ENCODE results near the gene GPR34.
"Not testable (repeated sequence)": the region's sequence is repeated elsewhere in the genome, so short reads cannot be mapped to it uniquely, and the experiment has no call there.

The GPR34 gene, protein sequence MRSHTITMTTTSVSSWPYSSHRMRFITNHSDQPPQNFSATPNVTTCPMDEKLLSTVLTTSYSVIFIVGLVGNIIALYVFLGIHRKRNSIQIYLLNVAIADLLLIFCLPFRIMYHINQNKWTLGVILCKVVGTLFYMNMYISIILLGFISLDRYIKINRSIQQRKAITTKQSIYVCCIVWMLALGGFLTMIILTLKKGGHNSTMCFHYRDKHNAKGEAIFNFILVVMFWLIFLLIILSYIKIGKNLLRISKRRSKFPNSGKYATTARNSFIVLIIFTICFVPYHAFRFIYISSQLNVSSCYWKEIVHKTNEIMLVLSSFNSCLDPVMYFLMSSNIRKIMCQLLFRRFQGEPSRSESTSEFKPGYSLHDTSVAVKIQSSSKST

DNA sequence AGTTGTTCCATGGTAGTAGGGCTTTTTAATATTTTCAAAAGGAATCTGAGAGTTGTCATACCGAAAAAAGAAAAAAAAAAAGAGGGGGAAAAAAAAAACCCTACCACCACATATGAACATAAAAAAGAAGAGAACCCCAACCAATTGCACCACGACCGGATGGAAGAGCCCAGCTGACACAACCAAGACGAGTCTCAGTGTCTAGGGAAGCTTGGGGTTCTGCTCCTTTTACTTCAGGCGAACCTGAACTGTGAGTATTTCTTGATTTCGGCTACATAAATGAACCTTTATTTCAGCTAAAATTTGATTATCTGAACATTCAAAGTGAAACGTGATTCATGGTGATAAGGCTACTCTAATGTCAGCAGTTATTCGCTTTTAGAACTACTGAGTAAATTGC lies at the start of gene GPR34:
TSS of gene GPR34 (plus strand) at position 139 of the 400 bp plus-strand sequence. CDS start 6,661 bp downstream, outside the sequence.
- DNase-seq: no peak

DNA sequence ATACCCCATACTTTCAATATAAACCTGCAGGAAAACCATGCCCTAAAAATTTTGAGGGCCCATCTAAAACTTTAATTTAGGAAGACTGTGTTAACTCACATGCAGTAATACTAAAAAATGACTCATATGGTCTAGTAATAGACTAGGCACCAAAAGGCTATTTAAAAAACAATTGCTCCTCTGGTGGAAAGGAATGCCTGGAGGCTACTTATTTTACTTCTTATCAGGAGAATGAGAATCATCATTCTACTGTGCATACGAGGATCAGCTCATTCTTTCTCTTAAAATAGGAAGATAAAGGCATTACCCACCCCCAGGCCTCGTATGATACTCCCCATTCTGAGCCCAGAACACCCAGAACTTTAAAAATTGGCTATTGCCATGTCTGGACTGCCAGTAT lies 42.6 kb upstream of the GPR34 start:
- DNase-seq: not testable (repeated sequence)

DNA sequence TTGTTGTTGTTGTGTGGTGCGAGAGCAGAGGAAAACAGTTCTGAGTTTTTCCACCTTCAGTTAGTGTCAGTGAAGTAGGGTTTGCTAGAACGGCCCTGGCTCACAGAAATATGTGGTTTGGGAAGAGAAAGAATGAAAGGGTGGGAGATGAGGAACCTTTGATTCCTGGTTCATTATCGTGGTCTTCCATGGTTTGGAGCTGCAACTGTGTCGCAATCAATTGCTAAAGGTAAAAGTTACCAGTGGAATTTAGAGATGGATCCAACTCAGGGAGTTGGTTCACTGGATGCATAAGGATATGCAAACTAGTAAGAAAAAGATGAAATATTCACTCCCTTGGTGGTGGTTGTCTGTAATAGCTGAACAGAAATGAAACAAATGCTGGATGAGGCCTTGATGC lies 35.6 kb upstream of the GPR34 start:
- no peak for DNase-seq

DNA sequence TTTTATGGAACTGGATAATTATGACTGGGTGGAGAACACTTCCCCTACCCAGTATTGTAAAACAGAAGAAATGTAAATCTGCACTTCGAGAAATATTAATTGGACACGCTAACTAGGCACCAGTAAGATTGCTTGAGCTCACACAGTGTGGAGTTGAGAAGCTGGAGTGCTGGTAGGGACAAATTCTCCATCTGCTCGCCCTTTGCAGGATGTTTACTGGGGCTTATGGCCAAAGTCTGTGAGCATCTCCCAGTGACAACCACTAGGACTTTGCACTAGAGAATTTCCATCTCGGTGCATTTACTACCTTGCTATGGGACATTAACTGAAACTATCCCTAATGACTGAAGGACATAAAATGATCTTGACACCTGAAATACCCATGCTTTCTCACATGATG lies 33.7 kb upstream of the GPR34 start:
- DNase-seq: no peak

DNA sequence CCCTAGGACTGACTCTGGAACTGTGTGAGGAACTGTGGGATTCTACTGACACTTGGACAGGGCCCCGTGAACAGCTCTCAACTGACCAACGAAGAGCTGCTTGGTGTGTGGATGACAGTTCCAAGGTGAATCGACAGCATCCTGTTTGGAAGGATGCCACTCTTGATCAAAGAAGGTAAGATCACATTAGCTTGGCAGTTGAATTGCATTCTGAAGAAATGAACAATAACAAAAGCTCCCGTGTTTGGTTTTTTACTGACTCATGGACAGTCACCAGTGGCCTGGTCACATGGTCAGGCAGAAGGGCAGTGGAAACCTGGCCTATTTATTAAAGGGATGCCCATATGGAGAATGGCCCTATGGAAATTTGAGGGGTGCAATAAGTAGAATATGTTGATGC lies 33.1 kb upstream of the GPR34 start:
- no peak for DNase-seq

DNA sequence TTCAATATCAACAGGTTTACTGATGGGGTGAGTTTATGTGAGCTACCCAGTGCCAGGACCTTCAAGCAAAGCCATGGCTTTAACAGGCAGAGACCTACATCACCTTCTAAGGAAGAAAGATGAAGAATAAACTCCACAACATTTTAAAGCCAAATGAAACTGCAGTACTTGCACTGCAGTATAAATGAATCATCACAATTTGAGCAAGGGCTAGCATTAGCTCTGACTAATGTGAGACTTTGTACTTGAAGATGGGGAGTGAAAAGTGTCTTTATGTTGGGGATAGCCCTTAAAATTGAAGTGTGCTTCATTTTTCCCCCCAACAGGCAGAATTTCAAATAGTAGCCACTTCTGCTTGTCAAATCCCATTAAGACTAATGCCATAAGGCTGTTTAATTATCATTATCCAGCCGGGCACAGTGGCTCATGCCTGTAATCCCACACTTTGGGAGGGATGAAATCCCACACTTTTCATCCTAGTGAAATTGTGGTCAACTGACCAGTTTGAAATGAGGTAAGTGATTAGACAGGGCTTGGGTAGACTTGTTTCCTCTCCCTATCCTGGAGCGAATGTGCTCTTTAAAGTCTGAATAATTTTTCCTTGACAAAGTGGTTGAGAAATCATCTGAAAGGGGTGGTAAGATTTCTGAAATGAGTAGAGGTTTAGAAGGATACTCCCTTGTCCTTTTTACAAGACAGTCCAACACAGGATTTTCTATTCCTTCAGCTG lies 27.2 kb upstream of the GPR34 start:
- no peak for DNase-seq

DNA sequence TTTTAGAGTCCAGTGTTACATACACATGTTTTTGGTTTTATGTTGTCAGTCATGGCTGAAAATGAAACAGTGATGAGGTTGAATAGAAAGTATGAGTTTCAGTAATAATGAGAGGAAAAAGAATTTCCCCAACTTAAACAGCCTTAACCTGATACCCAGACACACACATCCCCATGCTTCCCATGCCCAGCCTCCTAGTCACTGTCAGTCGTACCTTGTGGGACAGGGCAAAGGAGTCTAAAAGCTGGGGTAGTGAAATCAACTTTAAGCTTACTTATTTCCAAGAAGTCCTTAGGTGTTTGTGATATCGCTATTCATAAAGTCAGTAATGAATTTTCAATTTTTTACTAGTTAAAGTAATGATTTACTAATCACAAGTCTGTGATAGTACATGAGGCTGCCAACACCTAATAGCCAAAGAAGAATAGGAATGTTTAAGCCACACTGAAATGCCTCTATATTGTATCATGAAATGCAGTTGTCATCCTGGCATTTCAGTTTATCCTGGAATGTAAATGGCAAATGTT lies 24.3 kb upstream of the GPR34 start:
- DNase-seq: no peak

DNA sequence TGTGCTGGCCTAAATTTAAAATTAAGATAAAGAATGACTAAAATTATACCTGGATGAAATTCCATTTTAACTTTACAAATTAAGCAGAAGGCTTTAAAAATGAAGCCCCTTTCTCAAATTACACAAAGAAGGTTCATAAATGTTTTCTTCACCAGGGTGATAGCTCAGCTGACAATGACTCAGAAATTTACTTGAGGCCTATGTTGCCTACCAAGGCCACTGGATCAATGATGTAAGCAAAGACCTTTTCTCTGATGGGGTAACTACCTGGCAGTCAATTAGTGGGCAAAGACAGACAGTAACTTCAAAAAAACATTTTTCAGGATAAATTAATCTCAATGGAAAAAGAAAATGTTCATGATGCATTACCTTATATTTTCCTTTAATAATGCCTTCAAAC lies 23.9 kb upstream of the GPR34 start:
- no peak for DNase-seq

DNA sequence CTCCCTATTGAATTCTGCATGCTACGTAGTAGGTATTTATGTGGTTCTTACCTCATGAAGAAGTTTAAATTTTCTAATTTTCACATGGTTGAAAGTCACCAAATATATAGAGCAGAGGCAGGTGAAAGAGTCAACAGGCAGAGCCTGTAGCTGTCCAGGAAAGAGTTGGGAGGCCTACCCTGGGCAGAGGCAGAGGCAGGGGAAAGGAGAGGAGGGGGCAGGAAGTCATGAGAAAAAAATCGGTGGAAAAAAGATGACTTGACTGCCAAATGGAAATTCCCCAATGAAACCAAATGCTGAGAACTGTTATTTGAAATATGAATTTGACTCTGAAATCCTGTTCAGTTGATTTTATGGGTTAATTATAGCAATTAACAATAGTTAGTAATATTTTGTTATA lies 23.1 kb upstream of the GPR34 start:
- DNase-seq: no peak

DNA sequence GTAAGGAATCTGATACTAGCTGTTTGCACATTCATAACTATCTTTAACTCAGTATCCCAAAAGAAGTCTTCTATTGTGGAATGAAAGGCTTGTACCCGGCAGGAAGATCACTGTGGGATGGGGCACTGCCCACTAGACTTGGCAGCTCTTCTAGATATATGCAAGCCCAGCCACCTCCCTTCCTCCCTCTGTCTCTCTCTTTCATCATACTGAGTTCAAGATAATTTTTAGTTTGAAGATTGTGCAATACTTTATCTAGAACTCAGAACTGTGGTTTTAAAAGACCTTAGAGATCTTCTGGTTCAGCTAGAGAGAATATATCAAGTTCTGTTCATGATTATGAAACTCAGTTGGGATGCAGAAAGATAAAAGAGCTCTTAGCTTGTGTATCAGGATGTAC lies 22.5 kb upstream of the GPR34 start:
- DNase-seq: no peak

DNA sequence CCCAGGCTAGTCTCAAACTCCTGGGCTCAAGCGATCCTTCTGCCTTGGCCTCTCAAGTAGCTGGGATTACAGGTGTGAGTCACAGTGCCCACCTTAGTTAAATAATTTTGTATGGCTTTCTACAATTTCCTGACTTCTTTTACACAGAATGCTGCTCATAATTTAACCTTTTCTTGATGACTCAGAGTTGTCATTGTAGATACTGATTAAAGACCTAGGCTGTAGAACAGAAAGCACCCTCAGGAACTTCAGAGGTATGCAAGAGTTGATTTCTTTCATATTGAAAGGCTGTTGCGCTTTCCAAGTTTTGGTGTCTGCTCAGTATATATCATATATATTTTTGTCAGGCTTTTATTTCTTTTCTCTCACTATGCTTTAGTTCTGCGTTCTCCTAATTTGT lies 21.1 kb upstream of the GPR34 start:
- no peak for DNase-seq

DNA sequence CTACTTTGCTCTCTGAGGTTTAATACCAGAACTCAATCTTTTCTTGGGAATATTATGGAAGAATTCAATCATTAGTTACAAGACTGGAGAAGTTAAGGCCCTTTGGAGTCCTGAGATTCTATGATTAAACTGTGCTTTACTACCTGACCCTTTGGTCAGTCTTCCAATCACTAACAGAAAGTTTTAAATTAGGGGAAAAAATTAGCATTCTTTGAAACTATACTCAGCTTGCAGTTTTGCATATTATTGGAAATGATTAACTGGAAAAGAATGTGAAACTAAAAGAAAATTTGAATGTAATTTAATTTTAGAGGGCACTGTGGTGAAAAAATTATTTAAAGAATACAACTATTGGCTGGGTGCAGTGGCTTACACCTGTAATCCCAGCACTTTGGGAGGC lies 18.7 kb upstream of the GPR34 start:
- no peak for DNase-seq

DNA sequence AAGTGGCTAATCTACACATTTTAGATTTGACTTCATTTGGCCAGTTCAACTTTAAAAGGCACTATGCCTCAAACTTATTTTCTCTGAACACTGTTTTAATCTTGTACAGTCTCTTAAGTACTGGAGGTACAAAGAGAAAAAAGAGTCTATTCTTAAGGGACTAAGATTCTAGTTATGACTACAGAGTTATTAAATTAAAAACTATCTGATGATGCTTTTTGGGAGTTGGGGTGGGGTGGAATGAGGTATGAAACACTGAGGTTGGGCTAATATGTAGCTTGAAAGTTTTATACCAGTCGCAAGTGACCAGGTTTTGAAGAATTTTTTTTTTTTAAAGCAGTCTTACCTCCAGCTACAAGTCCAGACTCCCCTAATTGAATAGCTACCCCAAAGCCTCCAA lies 17.7 kb upstream of the GPR34 start:
- DNase-seq: no peak

DNA sequence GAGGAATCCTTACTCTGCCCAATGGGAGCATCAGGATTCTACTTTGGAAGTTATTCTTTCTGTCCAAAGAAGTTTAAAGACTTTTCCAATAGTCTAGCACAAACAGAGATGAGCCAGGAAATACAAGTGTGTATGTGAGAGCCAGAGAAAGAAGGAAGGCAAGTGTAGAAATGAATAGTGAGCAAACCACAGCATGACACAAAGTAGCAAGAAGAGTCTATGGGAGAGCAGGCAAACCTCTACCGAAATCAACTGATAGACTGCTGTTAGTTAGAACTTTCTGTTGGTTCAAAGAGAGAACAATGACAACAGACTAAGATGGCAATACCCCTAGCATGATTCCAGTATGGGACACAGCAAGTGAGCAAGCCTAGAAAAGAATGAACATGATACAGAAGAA lies 16.1 kb upstream of the GPR34 start:
- no peak for DNase-seq

DNA sequence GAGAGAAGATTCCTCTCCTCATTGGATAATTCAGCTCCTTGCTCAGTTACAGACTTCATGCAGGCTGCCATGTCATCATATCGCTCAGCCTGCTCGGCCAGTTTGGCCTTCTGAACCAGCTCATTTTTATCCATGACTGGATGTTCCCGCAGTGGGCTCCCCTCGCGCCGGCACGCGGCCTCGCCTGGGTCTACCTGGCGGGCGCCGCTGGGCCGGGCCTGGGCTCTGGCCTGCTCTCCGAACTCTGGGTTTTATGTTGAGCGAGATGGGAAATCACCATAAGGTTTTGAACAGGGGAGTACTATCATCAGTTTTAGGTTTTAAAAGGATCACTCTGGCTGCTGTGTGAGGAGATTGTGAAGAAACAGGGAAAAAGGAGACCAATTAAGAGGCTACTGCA lies 12.4 kb upstream of the GPR34 start:
- not testable (repeated sequence) for DNase-seq

DNA sequence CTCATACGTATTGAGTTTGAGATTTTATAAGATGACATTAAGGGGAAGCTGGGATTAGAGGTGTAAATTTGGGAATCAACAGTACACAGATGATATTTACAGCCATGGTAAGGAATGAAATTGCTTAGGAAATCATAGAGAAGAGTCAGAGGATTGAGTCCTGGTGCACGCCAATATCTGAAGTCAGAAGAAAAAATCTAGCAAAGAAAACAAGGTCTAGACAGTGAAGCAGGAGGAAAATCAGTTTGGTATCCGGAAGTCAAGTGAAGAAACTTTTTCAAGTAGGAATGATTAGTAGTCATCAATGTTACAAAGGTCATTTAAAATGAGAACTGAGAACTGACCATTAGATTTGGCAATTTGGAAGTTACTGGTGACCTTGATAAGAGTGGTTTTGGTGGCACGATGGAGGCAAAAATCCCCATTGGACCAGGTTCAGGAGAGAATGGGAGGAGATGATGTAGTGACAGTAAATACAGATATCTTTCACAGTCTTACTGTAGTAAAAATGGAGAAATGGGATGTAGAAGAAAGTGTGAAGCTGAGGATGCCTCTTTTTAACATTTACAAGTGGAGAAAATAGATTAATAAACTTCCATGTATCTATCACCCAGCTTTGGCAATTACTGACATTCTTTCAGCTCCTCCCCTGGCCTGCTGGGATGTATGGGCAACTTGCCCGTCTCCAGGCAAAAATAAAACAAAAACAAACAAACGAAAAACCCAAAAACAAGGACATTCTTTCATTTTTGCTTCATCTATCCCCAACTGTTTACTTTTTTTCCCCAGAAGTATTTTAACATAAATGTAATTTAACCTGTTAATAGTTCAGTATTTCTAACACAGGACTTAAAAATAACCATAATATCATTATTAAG lies 11.4 kb upstream of the GPR34 start:
- no peak for DNase-seq

DNA sequence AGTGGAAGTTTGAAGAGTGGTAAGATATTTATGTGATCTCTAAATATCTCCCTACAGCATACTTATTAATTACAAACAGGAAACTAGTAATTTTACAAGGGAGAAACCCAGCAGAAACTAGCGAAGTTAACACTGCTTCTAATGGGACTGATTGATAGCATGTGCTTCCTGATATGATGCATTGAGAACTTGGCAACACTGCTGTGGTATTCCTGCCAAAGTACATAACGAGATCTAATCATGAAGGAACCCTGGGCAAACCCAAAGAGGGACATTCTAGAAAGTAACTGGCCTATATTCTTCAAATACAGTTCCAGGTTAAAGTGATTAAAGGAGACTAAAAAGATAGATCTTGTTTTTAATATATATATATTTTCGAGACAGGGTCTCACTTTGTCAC lies 4.6 kb upstream of the GPR34 start:
- DNase-seq: no peak

DNA sequence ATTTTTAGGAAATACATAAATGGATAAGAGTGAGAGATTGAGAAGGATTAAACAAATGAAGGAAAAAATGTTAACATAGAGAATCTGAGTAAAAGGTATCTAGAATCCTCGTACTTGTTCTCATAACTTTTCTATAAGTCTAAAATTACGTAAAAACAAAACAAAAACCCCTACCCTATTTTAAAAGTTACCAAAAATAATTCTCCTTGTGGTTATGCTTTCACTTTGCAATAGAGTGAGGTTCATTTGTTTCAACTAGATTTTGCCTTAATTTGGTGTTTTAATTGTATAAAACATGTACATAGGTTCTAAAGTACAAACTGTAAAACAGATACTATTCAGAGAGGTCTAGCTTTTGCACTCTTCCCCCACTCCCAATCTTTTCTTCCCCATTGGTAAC lies 3.8 kb upstream of the GPR34 start:
- no peak for DNase-seq

DNA sequence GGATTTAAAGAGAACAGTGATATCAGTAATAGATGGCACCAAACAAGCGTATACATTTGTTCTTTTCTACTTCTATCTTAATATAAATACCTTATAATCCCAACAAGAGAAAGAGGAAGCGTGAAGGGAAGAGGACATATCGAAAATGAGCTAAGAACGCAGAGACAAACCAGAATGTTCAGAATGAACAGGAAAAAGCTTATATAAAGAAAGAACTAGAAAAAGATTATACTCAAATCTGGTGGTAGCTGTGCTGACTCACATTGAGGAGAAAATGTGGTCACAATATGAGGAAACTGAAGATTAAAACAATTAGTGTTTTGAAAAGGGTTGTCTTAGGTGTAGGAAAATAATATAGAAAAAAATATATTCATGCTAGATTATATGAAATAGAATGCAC lies 2.0 kb upstream of the GPR34 start:
- DNase-seq: no peak

DNA sequence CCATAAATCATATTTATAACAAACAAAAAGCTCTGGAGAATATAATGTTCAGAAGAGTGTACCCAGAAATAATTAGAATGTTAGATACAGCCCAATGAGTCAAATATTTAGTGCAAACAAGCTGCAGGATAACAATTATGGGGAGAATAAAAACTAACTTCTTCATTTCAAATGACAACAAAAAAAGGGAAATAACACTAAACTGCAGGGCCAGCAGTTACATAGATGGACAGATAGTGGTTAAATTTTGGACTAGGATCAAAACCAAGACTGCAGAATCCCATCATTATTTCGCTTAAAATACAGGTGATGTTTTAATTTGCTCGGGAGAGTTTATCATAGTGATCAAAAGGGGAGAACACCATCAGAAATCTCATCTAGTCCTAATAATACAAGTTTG lies 617 bp upstream of the GPR34 start:
- no peak for DNase-seq

DNA sequence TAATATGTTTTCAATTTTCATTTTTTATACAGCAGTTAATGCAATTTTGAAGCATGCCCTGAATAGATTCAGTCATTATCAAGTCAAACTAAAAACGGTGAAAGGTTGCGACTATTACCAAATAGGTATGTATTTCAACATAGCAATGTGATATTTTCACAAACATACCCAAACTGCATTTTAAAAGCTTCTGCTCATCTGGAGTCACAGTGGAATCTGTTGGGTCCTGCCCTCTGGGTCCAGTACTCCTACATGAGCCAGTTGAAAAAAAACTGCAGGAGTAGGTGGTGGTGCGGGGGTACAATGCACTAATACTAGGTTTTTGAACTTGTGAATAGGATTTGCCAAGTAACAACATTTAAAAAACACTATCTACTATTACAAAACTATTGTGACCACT lies 938 bp downstream of the GPR34 start:
- no peak for DNase-seq

DNA sequence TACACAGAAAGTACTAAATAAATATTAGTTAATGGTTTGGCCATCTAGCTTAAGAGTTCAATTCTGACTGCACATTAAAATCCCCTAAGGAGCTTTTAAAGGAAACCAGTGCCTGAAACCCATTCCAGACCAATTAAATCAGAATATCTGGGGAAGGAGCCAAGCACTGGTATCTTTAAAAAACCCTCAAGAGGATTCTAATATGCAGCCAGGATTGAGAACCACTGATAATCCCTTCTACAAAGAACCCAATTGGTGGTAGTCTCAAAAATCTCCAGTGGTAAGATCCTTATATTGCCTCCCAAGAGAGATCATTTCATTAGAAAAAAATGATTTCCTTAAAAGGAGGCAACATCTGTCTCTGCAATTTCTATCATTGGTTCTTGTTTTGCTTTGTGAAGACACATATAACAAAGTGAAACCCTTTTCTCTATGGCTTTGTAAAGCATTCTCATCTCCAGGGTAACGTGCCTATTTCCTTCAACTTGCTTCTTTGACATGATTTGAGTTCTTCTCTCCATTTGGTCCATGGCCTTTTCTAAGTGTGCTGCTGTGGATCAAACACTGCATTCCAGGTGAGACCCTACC lies 3.5 kb downstream of the GPR34 start:
- DNase-seq: no peak

DNA sequence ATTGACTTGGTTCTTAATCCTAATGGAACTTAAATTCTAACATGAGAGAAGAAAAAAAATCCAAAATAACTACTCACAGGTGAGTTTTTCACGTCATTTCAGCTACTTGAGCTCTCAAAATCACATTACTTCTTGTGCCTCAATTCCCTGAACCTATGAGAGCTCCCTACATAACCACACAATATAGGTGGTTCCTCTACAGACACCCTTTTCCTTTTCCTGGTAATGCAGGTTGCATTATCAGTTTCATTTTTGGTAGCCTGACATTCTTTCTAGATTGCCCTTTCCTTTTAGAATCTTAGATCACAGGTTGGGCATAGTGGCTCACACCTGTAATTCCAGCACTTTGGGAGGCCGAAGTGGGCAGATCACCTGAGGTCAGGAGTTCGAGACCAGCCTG lies 4.3 kb downstream of the GPR34 start:
- no peak for DNase-seq
